ENCODE results near the gene RUSC1.

RUSC1 gene

DNA sequence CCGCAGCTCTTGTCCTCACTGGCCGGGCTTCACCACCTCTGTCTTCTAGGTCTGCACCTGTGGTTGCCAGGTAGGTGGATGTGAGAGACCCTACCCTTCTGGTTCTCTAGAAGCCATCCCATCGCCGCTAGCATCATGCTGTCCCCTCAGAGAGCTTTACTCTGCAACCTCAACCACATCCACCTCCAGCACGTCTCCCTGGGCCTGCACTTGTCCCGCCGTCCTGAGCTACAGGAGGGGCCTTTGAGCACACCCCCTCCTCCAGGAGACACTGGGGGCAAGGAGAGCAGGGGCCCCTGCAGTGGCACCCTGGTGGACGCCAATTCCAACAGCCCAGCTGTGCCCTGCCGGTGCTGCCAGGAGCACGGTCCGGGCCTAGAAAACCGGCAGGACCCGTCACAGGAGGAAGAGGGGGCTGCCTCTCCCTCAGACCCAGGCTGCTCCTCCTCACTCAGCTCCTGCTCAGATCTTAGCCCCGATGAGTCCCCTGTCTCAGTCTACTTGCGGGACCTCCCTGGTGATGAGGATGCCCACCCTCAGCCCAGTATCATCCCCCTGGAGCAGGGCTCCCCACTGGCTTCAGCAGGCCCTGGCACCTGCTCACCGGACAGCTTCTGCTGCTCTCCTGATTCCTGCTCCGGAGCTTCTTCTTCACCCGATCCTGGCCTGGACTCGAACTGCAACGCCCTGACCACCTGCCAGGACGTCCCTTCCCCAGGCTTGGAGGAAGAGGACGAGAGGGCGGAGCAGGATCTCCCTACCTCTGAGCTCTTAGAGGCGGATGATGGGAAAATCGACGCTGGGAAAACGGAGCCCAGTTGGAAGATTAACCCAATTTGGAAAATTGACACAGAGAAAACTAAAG is 1.2 kb downstream of the RUSC1 start:
- TF ChIP-seq, protein P1, sequence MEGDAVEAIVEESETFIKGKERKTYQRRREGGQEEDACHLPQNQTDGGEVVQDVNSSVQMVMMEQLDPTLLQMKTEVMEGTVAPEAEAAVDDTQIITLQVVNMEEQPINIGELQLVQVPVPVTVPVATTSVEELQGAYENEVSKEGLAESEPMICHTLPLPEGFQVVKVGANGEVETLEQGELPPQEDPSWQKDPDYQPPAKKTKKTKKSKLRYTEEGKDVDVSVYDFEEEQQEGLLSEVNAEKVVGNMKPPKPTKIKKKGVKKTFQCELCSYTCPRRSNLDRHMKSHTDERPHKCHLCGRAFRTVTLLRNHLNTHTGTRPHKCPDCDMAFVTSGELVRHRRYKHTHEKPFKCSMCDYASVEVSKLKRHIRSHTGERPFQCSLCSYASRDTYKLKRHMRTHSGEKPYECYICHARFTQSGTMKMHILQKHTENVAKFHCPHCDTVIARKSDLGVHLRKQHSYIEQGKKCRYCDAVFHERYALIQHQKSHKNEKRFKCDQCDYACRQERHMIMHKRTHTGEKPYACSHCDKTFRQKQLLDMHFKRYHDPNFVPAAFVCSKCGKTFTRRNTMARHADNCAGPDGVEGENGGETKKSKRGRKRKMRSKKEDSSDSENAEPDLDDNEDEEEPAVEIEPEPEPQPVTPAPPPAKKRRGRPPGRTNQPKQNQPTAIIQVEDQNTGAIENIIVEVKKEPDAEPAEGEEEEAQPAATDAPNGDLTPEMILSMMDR (conservative IDR thresholded peaks at IDR 0.05) = no peak
- TF ChIP-seq ZFX (IDR thresholded peaks at IDR 0.05) = no peak
- peak overlapping the region; percentile 92 for H3K27ac ChIP-seq

DNA sequence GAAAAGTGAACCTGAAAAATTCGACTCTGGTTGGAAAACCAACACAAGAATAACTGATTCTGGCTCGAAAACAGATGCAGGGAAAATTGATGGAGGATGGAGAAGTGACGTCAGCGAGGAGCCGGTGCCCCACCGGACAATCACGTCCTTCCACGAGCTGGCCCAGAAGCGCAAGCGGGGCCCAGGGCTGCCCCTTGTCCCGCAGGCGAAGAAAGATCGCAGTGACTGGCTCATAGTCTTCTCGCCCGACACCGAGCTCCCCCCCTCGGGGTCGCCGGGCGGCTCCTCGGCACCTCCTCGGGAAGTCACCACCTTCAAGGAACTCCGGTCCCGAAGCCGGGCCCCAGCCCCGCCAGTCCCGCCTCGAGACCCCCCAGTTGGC is 1.9 kb downstream of the RUSC1 start:
- no peak for TF ChIP-seq ZFX (IDR thresholded peaks at IDR 0.05)
- TF ChIP-seq, protein P1 (conservative IDR thresholded peaks at IDR 0.05) = no peak
- peak overlapping the region; percentile 92 for H3K27ac ChIP-seq

DNA sequence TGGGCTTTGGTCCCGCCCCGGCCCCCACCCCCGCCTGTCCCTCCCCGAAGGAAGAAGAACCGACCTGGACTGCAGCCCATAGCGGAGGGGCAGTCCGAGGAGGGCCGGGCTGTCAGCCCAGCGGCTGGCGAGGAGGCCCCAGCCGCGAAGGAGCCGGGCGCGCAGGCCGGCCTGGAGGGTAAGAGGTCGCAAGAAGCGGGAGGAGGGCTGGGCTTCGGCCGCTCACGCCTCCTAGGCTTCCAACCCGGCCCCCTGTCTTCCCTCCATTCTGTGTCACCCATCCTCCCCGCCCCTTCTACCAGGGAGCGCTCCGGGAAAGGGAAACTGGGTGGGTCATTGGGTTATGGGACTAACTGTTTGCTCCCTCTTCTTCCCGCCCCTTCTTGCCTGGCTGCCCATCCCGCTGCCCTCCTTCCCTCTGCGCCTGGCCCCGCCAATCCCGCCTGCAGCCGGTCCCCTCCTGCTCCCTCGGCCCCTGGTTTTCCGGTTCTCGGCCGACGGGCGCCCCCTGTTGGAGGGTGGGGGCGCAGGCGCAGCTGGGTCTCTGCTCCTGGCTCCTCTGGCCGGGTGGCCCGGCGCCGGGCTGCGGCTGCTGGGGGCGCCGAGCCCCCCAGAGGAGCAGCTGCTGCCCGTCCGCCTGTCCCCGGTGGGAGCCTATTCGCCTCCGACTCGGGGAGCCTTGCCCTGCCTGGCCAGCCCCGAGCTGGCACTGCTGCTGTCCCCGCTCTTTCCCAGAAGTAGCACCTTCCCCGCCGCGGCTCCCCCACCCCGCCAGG is 2.4 kb downstream of the RUSC1 start:
- TF ChIP-seq ZFX (IDR thresholded peaks at IDR 0.05) = no peak
- TF ChIP-seq, protein P1 (conservative IDR thresholded peaks at IDR 0.05) = peak; percentile 97
- H3K27ac ChIP-seq = peak overlapping the region; percentile 92

- TF ChIP-seq ZFX (IDR thresholded peaks at IDR 0.05) = no peak
- TF ChIP-seq, protein P1 (conservative IDR thresholded peaks at IDR 0.05) = no peak
- H3K27ac ChIP-seq = peak overlapping the region; percentile 92
Measured at GRCh38 chr1:155323729-155324036, 3.0 kb downstream of the RUSC1 start.

GRCh38 chr1:155324037-155324716 is 3.5 kb downstream of the RUSC1 start:
- H3K27ac ChIP-seq = peak overlapping the region; percentile 92
- no peak for TF ChIP-seq ZFX (IDR thresholded peaks at IDR 0.05)
- TF ChIP-seq, protein P1 (conservative IDR thresholded peaks at IDR 0.05) = no peak

- TF ChIP-seq, protein P1 (conservative IDR thresholded peaks at IDR 0.05) = peak; percentile 72
- no peak for TF ChIP-seq ZFX (IDR thresholded peaks at IDR 0.05)
- H3K27ac ChIP-seq = peak overlapping the region; percentile 92
Measured at GRCh38 chr1:155324717-155325602, 4.3 kb downstream of the RUSC1 start.
